GM21515 (cell line): ENCODE results near the gene CAPZB.

ENCODE experiments used
- ATAC-seq: cut with Tn5 transposase; IDR thresholded peaks from one replicate; pipeline ENCODE4 v1.9.1; 2021; ENCODE audit not compliant: unreplicated experiment

The CAPZB gene

GRCh38 chr1:19450811-19451515, 34.4 kb downstream of the CAPZB start:
- ATAC-seq, result no peak

- ATAC-seq, result no peak
Observed at GRCh38 chr1:19449454-19450228, 35.7 kb downstream of the CAPZB start.

- no peak for ATAC-seq
Observed at GRCh38 chr1:19448491-19449439, 36.6 kb downstream of the CAPZB start.

GRCh38 chr1:19447550-19447949, 37.8 kb downstream of the CAPZB start:
- ATAC-seq, result no peak

GRCh38 chr1:19445417-19446342, 39.7 kb downstream of the CAPZB start:
- ATAC-seq, result no peak

GRCh38 chr1:19444296-19445021, 40.9 kb downstream of the CAPZB start:
- no peak for ATAC-seq

GRCh38 chr1:19443326-19443725, 42.0 kb downstream of the CAPZB start:
- ATAC-seq, result no peak

GRCh38 chr1:19442154-19443096, 42.9 kb downstream of the CAPZB start:
- ATAC-seq, result no peak

GRCh38 chr1:19441048-19441780, 44.1 kb downstream of the CAPZB start:
- ATAC-seq, result no peak

- no peak for ATAC-seq
Observed at GRCh38 chr1:19439464-19440171, 45.7 kb downstream of the CAPZB start.

- ATAC-seq, result no peak
Observed at GRCh38 chr1:19438516-19439195, 46.7 kb downstream of the CAPZB start.

GRCh38 chr1:19437891-19438294, 47.4 kb downstream of the CAPZB start:
- ATAC-seq, result no peak

- ATAC-seq, result no peak
Observed at GRCh38 chr1:19436716-19437476, 48.4 kb downstream of the CAPZB start.

- no peak for ATAC-seq
Observed at GRCh38 chr1:19435851-19436455, 49.4 kb downstream of the CAPZB start.

- ATAC-seq, result no peak
Observed at GRCh38 chr1:19435181-19435580, 50.2 kb downstream of the CAPZB start.

- ATAC-seq, result no peak
Observed at GRCh38 chr1:19433719-19433998, 51.7 kb downstream of the CAPZB start.
